Measurements from ENCODE around the gene OR4C12.
"Not testable (repeated sequence)": the region's sequence is repeated elsewhere in the genome, so short reads cannot be mapped to it uniquely, and the experiment has no call there.

OR4C12 gene

DNA sequence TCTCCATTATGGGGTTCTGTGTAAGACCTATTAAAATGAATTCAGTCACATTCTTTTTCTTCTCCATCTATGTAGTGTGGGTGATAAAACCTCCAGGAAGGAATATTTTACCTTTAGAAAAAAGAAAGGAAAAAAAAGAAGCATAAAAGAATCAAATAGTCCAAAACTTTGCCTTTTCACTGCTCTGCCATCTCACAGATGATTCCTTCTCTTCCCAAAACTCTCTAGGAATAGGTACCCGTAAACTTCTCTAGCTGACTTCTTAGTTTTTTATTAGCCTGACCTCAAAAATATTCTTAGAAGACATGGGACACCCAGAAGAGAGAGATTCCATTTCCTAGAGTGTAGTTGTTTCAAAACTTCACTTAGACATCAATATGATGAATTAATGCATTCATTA is at the start of gene OR4C12:
Gene OR4C12, minus strand, starts transcription at position 101 of the 400 bp plus-strand sequence. Its CDS starts 34 bp downstream, at position 67.
- H3K27ac Mint-ChIP-seq; H3K27me3 Mint-ChIP-seq; DNase-seq; ATAC-seq; H3K4me1 Mint-ChIP-seq; H3K4me3 Mint-ChIP-seq; H3K36me3 Mint-ChIP-seq (ENCODE audit: low read depth): not testable (repeated sequence)
- peaks cover 11% of the 10 kb centered on the region for H3K9me3 Mint-ChIP-seq

DNA sequence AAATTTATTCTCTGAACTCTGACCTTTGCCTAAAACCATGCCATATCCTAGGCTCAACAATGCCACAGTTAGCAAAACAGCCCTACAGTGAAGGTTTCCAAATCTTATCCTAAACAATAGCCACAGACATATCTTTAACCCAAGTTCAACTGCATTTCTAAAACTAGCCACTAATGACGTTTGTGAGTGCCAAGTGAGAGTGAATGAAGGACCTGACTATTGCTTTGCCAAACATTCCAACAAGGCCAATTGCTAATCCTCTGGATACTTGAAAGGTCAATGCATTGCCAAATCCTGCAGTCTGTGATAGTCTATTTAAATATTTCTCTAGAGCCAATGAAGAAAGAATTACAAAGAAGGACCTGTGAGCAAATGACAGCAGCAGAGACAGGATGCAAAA is 47.9 kb upstream of the OR4C12 start:
- H3K36me3 Mint-ChIP-seq (ENCODE audit: low read depth) = no peaks in the 10 kb centered on the region
- no peak overlapping the region for H3K27ac Mint-ChIP-seq
- peaks cover 26% of the 10 kb centered on the region for H3K9me3 Mint-ChIP-seq
- no peaks in the 10 kb centered on the region for H3K4me1 Mint-ChIP-seq
- no peak for DNase-seq
- H3K4me3 Mint-ChIP-seq = no peak overlapping the region
- ATAC-seq = no peak
- no peaks in the 10 kb centered on the region for H3K27me3 Mint-ChIP-seq

DNA sequence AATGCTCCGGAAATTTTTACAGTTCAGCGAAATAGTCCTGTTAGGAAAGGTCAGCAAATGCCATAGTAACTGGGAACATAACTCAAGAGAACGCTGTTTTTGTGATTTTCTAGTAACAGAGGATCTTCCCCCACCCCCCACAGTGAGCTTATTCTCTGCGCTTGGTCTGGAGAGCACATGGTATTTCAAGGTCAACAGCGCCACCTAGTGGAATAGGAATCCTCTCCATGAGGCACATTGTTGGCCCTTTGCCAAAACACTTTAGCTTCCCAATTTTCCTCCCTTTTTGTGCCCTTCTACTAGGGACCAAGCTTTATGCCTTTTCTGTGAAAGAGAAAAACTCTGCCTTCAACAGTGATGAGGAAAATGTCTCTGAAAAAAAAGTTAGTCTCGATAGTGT is 13.2 kb upstream of the OR4C12 start:
- H3K27me3 Mint-ChIP-seq = no peaks in the 10 kb centered on the region
- no peaks in the 10 kb centered on the region for H3K4me1 Mint-ChIP-seq
- ATAC-seq (no peak), DNase-seq (peak; percentile 29)
- H3K4me3 Mint-ChIP-seq = no peak overlapping the region
- H3K36me3 Mint-ChIP-seq (ENCODE audit: low read depth) = no peaks in the 10 kb centered on the region
- peaks cover 6% of the 10 kb centered on the region for H3K9me3 Mint-ChIP-seq
- no peak overlapping the region for H3K27ac Mint-ChIP-seq

DNA sequence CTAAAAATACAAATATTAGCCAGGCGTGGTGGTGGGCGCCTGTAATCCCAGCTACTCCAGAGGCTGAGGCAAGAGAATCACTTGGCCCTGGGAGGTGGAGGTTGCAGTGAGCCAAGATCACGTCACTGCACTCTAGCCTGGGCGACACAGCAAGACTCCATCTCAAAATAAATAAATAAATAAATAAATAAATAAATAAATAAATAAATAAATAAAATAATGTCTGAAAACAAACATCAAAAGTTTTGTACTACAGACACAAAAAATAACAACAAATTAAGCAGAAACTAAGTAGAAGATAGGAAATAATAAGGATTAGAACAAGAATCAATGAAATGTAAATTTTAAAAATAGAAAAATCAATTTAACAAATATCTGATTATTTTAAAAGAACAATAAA is 8.9 kb downstream of the OR4C12 start:
- not testable (repeated sequence) for H3K9me3 Mint-ChIP-seq; H3K4me1 Mint-ChIP-seq; H3K36me3 Mint-ChIP-seq (ENCODE audit: low read depth); H3K4me3 Mint-ChIP-seq; H3K27me3 Mint-ChIP-seq; H3K27ac Mint-ChIP-seq; DNase-seq; ATAC-seq

DNA sequence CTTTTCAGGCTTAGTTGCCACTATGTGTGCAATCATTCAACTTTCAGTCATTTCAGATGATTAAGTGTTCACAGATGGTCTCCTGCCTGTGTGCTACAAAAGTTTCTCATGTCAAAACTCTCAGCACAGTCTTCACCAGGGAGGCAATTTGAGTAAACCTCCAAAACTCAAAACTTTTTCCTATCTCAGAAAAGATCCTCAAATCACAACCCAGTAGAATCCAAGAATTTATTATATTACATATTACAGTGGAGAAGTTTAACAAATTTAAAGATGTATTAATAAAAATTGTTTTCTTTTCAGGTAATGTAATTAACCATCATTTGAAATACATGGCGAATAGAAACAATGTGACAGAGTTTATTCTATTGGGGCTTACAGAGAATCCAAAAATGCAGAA is 30.2 kb downstream of the OR4C12 start, which contains the start of gene OR4C13:
Gene OR4C13, plus strand, starts transcription at position 301 of the 400 bp plus-strand sequence. Its CDS starts 32 bp downstream, at position 333.
- Mint-ChIP-seq H3K9me3 (peaks cover 22% of the 10 kb centered on the region), H3K27me3 (no peaks in the 10 kb centered on the region), H3K4me1 (no peaks in the 10 kb centered on the region), H3K4me3 (no peak within 1 kb of the TSS), H3K27ac (no peak within 1 kb of the TSS), H3K36me3 (ENCODE audit: low read depth) (no peaks in the 10 kb centered on the region)
- DNase-seq (no peak), ATAC-seq (no peak)

DNA sequence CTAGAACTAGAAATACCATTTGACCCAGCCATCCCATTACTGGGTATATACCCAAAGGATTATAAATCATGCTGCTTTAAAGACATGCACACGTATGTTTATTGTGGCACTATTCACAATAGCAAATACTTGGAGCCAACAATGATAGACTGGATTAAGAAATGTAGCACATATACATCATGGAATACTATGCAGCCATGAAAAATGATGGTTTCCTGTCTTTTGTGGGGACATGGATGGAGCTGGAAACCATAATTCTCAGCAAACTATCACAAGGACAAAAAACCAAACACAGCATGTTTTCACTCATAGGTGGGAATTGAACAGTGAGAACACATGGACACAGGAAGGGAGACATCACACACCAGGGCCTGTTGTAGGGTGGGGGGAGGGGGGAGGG is 33.6 kb downstream of the OR4C12 start:
- not testable (repeated sequence) for H3K4me1 Mint-ChIP-seq; H3K36me3 Mint-ChIP-seq (ENCODE audit: low read depth); H3K27ac Mint-ChIP-seq; DNase-seq; H3K27me3 Mint-ChIP-seq; H3K4me3 Mint-ChIP-seq; ATAC-seq
- H3K9me3 Mint-ChIP-seq = peaks cover 18% of the 10 kb centered on the region
